ENCODE data around the gene STAG3. TPM values are rescaled to one million over a fixed set of nuclear protein-coding genes. Genes with fewer than 3 reads are reported as not detected.

Gene STAG3
- total and polyA plus RNA-seq, 2 of the 8 experiments (the other 6 are each of a cell fraction or from before 2014, with no cell fraction given): 1.3 to 3.3 TPM

DNA sequence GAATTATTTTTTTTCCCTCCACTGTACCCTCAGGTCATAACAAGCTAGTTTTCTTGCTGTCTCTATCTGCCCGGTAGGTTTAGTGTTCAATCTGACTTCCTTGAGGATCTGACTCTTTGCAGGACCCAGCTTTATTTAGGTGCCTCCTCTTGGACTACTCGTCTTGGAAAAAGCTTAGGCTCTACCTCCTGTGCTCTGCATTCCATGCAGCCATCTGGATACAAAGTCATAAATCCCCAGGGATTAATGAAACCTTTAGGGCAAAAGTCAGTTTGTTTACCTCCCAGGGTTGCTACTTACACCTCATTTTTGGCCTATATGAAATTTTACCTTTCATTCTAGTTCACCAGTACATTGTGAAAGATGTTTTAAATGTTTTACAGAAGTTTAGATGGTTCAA, 8.0 kb downstream of the STAG3 start:
- no peak overlapping the region for H2BK5ac ChIP-seq (ENCODE audit: low read depth, low read length)
- WGBS, 2 experiments (ENCODE audit: extremely low coverage in 1 of 2, insufficient coverage in 1 of 2, insufficient read length in 1 of 2, insufficient replicate concordance in 2 of 2, low coverage in 1 of 2, low lambda C conversion rate in 2 of 2, missing lambda C conversion rate in 1 of 2): 89% methylated on average over 2 of the region's 2 CpGs; no CpG with 5 or more reads in 1 of the 2 experiments
- TF ChIP-seq SUZ12 (IDR thresholded peaks at IDR 0.05; ENCODE audit: low read length) (no peak), TCF12 (IDR thresholded peaks at IDR 0.05; ENCODE audit: low read depth, low read length) (no peak), RFX5 (IDR thresholded peaks at IDR 0.05; ENCODE audit: borderline replicate concordance, low read depth, low read length) (no peak), SIRT6 (IDR thresholded peaks at IDR 0.05; ENCODE audit: low read length) (no peak), TEAD4 (IDR thresholded peaks at IDR 0.05; ENCODE audit: low read depth, low read length) (no peak), SAP30 (IDR thresholded peaks at IDR 0.05; ENCODE audit: insufficient read depth, insufficient replicate concordance, low read length) (no peak), BRCA1 (IDR thresholded peaks at IDR 0.05; ENCODE audit: low read depth, low read length) (no peak), SP2 (IDR thresholded peaks at IDR 0.05; ENCODE audit: low read length) (no peak), CBX5 (IDR thresholded peaks at IDR 0.05; ENCODE audit: low read depth, low read length) (no peak), NANOG (IDR thresholded peaks at IDR 0.05; ENCODE audit: insufficient read depth, low read depth, low read length, poor library complexity, severe bottlenecking) (no peak), RBBP5 (IDR thresholded peaks at IDR 0.05; ENCODE audit: borderline replicate concordance, low read depth, low read length) (no peak), HDAC6 (IDR thresholded peaks at IDR 0.05; ENCODE audit: low read depth, low read length) (no peak), EZH2 (IDR thresholded peaks at IDR 0.05; ENCODE audit: low read depth, low read length, severe bottlenecking) (no peak)

More for the DNA sequence above, 8.0 kb downstream of the STAG3 start:
- Histone ChIP-seq H4K91ac (replicated peaks; ENCODE audit: insufficient read length, low read length) (no peak overlapping the region), H3K36me3 (ENCODE audit: control insufficient read depth in 2 of 4, insufficient read depth in 4 of 4, low read length in 3 of 4) (no peaks in the 10 kb centered on the region), H2BK12ac (ENCODE audit: low read depth, low read length) (no peak overlapping the region), H4K8ac (ENCODE audit: extremely low read depth, insufficient read depth, low read length) (no peak overlapping the region), H3K4ac (replicated peaks; ENCODE audit: insufficient read length, low read depth, low read length) (no peak overlapping the region), H4K5ac (ENCODE audit: insufficient read length, low read depth, low read length) (no peak overlapping the region), H2AK5ac (ENCODE audit: low read depth, low read length) (no peak overlapping the region), H4K20me1 (replicated peaks in 1 of 2; ENCODE audit: control insufficient read depth in 1 of 2, insufficient read depth in 2 of 2, low read length in 2 of 2) (no peaks in the 10 kb centered on the region), H3K23me2 (ENCODE audit: low read depth, low read length) (no peaks in the 10 kb centered on the region), H3K79me2 (ENCODE audit: control insufficient read depth in 1 of 2, insufficient read depth in 2 of 2, low read length in 2 of 2) (no peaks in the 10 kb centered on the region), H3K56ac (replicated peaks; ENCODE audit: insufficient read length, low read depth, low read length) (no peak overlapping the region), H3K4me2 (ENCODE audit: insufficient read depth in 1 of 2, low read depth in 2 of 2, low read length in 2 of 2) (no peak overlapping the region), H3K79me1 (ENCODE audit: low read depth, low read length) (no peaks in the 10 kb centered on the region), H3K27me3 (replicated peaks in 1 of 4; ENCODE audit: control insufficient read depth in 3 of 4, extremely low read depth in 1 of 4, insufficient read depth in 3 of 4, low read length in 3 of 4) (no peaks in the 10 kb centered on the region; a peak in 1 of 7 replicates), H3K9me3 (ENCODE audit: insufficient read depth in 2 of 2, low read depth in 1 of 2, low read length in 1 of 2) (no peaks in the 10 kb centered on the region), H2BK120ac (replicated peaks; ENCODE audit: low read depth, low read length) (no peak overlapping the region), H3K14ac (ENCODE audit: insufficient read length) (no peak overlapping the region), H3K27ac (ENCODE audit: low read depth, low read length) (no peak overlapping the region), H2BK20ac (ENCODE audit: low read length) (no peak overlapping the region), H3K9ac (replicated peaks in 1 of 4; ENCODE audit: extremely low read depth in 1 of 4, low read depth in 3 of 4, low read length in 3 of 4) (no peak overlapping the region), H2AFZ (ENCODE audit: low read length) (no peak overlapping the region), H2BK15ac (ENCODE audit: low read length) (no peak overlapping the region), H3K23ac (ENCODE audit: insufficient read length) (no peak overlapping the region), H3K4me3 (ENCODE audit: extremely low read depth in 1 of 4, insufficient read depth in 2 of 4, low read depth in 3 of 4, low read length in 4 of 4) (no peak overlapping the region), H3K4me1 (replicated peaks in 1 of 4; ENCODE audit: control insufficient read depth in 3 of 4, insufficient read depth in 4 of 4, low read length in 3 of 4) (peaks cover 0 to 3% (median 0%) of the 10 kb centered on the region in 4 experiments; a peak in 4 of 7 replicates), H3K18ac (ENCODE audit: extremely low read depth, low read length) (no peak overlapping the region)
- ChIA-PET CTCF (ENCODE audit: partially characterized antibody) (interaction anchor here (0.6 to 2.0 kb wide), 9 partner anchors 9 to 295 kb away, joined by 3 to 8 read pairs (median 3); partner anchors contain the start of gene GAL3ST4), POLR2A (ENCODE audit: partially characterized antibody) (interaction anchor here (1.2 to 1.8 kb wide), 5 partner anchors 9 to 84 kb away, joined by 3 to 5 read pairs (median 4); partner anchors contain the start of genes AP4M1 and MCM7)
- FAIRE-seq (no peak), DNase-seq (ENCODE audit: low read depth in 1 of 2, low spot score in 2 of 2) (no peak)

Data from H1 (cell line).